CD4-positive, alpha-beta T cell treated with Interleukin-15 for 4 hours (primary cell): ENCODE results near the gene GLT1D1.

Experiments
- DNase-seq: peaks from one replicate; pipeline ENCODE4 v3.0.0-alpha.2; 2020; ENCODE audit warnings: low spot score

Gene GLT1D1

GRCh38 chr12:128966203-128966810 lies 113.0 kb downstream of the GLT1D1 start:
- no peak for DNase-seq

GRCh38 chr12:128968668-128969067 lies 115.4 kb downstream of the GLT1D1 start:
- no peak for DNase-seq

DNA sequence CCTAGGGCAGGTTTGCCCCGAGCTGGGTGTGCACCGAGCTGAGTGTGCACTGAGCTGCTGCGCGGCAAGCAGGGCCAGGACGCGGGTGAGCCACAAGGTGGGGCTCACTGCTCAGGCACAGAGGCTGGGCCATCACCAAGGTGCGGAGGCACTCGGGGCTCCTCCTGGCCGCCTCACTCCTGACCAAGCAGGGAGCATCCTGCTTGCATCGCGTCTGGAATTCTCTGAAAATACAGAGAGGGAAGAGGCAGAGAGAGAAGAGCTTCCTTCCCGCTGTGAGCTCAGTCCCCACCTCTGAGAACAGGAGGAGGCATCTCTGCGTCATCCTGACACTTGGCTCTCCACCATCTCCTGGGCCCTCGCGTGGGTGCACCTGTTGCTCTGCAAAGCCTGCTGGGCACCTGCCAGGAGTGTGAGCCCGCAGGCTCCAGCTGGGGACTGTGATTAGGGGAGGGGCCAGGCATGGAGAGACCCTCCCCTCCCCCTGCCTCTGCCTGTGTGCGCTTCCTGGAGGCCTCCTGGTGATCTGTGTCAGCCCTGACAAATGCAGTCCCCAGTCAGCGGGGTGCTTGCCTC lies 116.3 kb downstream of the GLT1D1 start:
- no peak for DNase-seq

DNA sequence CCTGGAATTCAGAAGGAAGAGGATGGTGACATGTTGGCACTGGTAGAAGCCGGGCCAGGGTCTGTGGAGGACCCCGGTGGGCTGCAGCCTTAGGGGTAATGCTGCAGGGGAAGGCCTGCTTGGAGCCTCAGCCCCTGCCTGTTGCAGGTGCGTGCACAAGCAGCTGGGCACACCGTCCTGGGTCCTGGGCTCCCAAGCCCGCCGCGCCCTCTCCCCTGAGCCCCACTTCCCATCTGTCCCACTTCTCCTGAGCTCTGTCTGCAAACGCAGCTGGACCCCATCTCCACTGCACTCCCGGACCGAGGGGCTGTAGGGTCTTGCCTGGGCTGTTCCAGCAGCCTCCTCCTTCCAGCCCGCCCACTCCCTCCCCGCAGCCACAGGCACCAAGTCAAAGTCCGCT lies 116.8 kb downstream of the GLT1D1 start:
- DNase-seq: no peak

DNA sequence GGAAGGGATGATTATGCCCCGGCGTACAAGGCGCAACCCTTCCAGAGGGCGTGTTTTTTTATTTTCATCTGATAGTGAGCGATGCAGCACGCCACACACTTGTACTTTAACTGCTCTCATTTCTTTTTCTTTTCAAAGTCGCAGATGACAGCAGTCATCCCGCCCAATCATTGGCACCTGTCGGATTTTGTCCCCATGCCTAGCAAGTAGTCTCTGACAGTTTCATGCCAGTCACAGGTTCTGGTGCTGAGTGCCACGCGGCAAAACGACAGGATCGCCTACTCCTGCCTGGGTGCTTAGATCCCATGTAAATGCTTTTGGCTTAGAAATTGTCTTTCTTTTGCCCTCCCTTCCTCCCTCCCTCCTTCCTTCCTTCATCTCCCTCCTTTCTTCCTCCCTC lies 117.7 kb downstream of the GLT1D1 start:
- no peak for DNase-seq

DNA sequence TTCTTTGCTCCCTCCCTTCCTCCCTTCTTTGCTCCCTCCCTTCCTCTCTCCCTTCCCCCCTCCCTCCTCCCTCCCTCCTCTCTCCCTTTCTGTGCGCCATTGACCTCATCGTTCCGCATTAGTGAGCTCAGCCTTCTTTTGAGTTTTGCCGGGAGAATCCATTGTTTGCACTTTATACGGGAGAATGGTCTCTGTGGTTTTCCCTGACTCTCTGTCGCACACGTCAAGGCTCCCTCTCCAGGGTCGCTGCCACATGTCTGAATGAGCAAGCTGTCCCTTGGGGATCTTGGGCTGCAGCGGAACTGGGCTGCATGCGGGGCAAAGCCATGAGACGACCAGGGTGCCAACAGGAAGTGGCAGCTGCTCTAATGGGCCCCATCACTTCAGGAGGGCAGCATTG lies 118.5 kb downstream of the GLT1D1 start:
- no peak for DNase-seq

DNA sequence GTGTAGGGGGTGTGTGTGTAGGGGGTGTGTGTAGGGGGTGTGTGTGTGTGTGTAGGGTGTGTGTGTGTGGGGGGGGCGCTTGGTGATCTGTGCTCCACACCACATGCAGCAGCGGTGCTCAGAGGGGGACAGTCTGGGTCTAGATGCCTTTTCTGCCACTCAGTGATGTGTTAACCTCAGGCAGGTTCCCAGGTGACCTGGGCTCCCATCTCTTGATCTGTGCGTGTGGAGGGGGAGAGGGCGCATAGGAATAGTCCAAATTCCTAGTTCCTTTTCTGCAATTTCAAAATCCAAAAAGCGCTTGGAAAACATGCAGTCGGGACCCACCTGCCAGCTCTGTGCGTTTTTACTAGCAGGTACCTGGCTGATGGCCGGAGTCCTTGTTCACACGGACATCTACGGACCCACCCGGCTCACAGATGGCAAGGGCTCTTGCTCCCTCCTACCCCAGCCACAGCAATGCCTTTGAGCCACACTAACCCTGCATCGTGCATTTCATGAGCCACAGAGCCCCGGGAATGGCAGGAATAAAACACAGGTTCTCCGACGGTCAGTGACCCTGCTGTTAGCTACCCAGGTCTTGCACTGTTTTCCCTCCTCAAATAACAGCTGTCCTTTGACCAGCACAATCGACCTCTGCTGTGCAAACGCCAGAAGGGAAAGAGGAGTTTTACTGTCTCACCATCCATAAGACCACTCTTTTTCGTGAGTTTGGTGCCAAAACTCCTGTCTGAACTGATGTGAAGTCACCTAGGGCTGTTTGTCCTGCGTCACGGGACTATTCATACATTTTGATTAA lies 120.8 kb downstream of the GLT1D1 start:
- no peak for DNase-seq

GRCh38 chr12:128974881-128975280 lies 121.6 kb downstream of the GLT1D1 start:
- no peak for DNase-seq

DNA sequence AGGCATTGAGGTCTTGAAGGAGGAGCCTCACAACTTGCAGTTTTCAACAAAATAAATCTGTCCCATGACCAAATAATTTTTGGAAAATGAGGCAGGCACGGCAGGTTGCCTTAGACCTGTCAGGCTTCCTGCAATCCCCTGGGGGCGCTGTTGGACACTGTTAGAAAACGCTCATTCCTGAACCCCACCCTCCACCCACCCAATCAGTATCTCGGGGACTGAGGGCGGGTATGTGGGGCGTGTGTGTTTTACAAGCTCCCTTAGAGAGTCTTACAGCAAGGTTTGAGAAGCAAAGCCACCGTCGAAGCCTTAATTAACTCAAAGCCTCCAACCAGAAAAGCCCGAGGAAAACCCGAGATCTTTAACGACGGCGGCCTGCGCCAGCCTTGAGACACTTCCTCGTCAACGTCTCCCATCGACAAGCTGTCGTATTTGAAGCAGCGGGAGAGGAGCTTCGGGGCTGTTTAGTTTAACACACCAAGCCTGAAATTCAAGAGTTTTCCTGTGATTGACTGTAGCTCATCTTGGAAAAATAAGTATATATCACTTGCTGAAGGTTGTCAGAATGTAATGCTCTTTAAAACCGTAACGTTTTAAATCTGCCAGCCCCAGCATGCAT lies 123.0 kb downstream of the GLT1D1 start:
- no peak for DNase-seq

DNA sequence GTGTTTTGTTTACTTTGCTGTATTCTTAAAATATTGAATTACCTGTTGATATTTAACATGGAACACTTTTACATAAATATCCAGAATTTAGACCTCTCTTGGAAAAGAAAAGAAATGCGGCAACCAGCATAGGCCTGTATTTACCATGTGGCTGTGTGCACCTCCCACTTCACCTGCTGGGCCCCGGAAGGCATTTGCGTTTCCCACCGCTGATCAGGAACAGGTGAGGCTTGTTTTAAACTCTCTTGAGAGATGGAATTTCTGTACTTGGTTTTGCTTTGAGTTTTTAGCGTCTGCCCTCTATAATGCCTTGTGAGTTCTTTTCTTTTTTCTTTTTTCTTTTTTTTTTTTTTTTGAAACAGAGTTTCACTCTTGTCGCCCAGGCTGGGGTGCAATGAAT lies 124.2 kb downstream of the GLT1D1 start:
- DNase-seq: no peak

DNA sequence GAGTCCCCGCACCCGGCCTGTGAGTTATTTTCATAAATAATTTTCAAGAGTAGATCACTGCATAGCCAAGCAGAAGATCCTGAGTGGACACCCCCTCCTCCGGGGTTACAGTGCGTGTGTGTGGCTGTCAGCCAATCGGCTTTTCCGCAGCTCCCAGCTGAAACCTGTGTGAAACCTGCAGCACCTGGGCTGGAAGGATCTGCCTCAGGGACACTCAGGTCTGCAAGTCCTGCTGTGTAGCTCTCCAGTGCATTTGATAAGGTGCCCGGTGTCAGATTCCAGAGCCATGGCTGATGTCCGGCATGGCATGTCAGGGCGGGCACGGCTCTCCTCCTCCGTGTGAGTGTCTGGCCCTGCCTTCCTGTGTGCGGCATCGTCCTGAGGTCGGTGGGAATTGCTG lies 124.8 kb downstream of the GLT1D1 start:
- DNase-seq: no peak

GRCh38 chr12:128980623-128981022 lies 127.3 kb downstream of the GLT1D1 start:
- no peak for DNase-seq

DNA sequence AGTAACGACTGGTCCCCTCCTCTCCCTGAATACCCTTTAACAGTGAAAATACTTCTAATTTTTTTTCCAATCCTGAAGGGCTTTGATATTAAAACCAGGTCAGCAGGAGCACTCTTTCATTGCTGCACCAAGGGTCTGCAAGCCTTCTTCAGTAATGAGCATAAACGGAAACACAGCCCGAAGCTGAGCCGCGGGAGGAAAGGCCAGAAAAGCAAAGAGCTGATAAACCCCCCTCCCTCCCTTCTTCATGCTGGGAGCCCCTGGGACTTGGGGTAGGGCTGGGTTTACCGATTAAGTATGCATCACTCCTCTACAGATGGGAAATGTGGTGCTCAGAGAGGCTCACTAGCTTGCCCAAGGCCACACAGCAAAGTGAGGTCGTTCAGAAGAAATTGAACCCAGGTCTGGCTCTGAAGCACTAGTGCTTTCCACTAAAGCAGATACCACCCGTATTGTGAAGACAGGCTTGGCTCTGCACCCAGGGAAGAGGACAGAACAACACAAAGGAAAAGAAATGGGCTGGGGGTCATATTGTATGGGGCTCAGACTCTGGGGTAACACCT lies 128.8 kb downstream of the GLT1D1 start:
- DNase-seq: no peak

GRCh38 chr12:128982933-128983332 lies 129.7 kb downstream of the GLT1D1 start:
- DNase-seq: no peak

GRCh38 chr12:128983371-128983770 lies 130.1 kb downstream of the GLT1D1 start:
- DNase-seq: no peak

DNA sequence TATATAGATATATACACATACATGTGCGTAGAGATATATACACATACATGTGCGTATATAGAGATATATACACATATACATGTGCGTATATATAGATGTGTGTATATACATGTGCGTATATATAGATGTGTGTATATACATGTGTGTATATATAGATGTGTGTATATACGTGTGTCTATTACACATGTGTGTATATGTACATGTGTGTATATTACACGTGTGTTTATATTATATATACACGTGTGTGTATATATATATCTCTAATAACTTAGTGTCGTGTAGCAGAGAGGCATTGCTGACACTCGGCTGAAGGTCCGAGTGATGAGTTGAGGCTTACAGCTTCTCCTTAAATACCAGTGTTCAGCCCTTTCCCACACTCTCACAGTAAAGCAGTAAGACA lies 133.7 kb downstream of the GLT1D1 start:
- no peak for DNase-seq

DNA sequence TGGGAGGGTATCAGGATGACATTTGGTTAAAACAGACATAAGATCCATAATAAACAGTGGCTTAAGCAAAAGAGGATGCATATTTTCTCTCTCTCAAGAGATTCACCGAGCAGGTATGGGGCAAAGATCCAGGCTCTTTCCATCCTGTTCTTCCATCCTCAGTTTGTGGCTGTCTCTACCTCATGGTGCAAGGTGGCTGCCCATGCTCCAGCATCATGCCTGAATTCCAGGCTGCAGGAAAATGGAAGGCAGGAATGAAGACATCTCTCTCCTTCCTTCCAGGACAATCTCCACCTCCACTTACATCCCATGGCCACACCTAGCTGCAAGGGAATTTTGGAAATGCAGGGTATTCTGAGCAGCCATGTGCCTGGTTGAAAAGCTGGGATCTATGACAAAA lies 136.0 kb downstream of the GLT1D1 start:
- DNase-seq: no peak

DNA sequence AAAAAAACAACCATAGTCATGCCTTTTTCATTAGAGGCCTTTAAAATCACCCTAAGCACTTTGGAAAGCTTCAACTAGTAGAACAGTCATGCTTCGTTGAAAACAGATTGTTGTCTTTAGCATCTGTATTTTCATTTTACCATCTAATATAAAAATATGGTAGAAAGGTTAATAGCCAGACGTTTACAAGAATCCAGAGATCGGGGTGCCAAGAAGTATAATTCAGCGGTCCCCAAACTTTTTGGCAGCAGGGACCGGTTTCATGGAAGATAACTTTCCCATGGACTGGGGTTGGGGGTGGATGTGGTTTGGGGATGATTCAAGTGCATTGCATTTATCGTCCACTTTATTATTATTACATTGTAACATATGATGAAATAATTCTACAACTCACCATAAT lies 138.4 kb downstream of the GLT1D1 start:
- no peak for DNase-seq

- DNase-seq: no peak
These were observed 138.8 kb downstream of the GLT1D1 start for GRCh38 chr12:128992116-128992515.

DNA sequence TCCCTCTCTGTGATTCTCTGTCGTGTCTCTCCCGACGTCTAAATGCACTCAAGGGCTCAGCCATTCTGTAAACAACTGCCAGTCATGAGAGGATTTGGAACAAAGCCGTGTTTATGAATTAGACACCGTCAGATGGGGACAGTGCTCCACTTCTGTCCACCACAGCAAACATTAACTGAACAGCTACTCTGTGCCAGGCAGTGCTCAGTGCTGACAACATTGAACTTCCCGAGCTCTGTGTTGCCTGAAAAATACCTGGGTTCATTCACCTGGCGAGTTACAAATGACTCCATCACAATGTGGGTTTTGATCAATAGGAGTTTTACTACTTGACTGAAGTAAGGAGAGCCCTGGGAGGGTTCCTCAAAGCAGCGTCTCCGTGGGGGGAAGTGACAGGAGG lies 139.3 kb downstream of the GLT1D1 start:
- DNase-seq: no peak

GRCh38 chr12:128994856-128995255 lies 141.6 kb downstream of the GLT1D1 start:
- no peak for DNase-seq

DNA sequence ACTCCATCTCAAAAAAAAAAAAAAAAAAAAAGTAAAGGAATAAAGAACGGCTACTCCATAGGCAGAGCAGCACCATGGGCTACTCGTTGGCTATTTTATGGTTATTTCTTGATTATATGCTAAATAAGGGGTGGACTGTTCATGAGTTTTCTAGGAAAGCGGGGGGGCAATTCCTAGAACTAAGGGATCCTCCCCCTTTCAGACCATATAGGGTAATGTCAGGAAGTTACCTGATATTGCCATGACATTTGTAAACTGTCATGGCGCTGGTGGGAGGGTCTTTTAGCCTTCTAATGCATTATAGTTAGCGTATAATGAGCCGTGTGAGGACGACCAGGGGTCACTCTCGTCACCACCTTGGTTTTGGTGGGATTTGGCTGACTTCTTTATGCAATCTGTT lies 142.3 kb downstream of the GLT1D1 start:
- DNase-seq: no peak

GRCh38 chr12:129001826-129002225 lies 148.5 kb downstream of the GLT1D1 start:
- DNase-seq: no peak
